ENCODE data around the gene B3GALT2.

B3GALT2 gene

DNA sequence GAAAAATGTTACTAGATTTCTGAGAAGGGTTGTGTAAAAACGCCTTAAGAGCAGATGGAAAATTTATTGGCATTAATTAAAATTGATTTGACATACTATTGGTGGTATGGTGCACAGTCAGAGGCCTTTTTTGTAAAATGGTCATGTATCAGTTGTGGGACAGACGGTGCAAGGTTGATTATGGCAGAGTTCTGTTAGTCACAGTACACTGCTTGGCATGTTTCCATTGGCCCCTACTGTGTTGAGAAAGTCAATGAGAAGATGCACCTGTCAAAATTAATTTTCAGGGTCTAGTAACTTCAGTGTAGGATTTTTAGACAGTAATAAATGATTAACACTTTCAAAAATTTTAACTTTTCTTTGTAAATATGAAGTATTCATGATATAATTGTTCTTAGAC lies 4.4 kb downstream of the B3GALT2 start:
- no peak for DNase-seq

DNA sequence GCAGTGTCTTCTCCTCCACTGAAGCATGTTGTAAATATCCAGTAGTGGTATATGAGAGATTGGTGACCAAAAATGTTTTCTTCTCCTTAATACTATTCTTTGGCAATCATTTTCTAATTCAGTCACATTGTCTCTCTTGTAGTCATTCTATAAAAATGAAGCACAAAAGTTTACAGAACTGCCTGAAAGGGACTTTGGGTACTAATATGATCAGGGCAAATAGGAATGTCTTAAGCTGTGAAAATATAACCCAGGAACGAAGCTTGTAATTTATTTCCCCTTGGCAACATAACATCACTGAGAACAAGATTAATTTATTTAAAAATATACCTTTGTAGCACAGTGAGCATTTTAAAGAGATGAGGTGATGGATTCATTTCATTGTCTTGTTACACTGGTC lies 4.9 kb downstream of the B3GALT2 start:
- no peak for DNase-seq

DNA sequence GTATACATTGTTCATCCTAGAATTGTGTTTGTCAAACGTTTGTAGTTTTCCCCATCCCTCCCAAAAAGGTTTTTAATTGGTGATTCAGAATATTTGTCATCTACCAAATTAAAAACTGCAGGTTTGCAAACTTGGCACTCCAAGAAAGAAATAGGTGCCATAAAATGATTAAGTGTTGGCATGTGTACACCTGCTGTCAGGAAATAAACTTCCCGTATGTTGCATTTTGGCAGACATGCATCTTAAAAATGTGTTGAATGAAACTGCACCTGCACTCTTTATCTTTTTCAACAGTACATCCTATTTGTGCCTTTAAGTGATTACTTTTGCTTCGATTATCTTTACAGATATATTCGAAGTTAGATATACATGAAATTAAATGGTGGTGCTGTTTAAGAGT lies 7.3 kb downstream of the B3GALT2 start:
- no peak for DNase-seq

DNA sequence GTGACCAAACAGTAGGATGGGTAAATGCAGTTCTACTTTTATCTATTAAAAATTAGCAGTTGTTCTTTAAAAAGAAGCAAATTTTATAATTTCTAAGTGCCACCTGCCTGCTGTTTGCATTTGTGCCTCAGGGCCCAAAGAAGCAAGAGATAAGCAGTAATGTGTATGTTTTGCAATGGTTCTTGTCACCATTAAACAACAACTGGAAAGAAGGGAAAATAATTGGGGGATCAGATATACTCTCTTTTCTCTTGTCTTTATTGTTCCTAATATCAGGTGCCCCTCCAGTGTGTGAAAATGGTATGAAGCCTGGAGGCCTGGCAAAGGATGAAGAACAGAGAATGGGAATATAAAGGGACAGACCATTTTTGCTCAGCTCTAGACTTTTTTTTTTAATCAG lies 9.6 kb downstream of the B3GALT2 start:
- no peak for DNase-seq

DNA sequence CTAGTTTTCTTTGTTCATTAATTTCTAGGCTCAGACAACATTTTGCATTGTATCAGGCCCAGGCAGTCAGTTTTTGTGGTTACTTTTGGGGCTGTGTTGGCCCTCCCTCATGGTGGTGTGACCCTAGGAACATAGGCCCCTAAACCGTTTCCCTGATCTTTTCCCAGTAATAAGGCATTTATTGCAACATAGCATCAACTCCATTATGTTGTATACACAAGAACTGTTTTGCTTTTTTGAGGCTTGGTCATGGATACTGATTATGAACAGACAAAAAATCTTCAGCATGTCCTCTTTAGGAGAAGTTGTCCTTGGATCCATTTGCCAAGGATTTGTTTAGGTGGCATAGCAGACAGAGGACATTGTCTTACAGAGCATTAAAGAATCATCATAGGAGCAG lies 10.3 kb downstream of the B3GALT2 start:
- no peak for DNase-seq

DNA sequence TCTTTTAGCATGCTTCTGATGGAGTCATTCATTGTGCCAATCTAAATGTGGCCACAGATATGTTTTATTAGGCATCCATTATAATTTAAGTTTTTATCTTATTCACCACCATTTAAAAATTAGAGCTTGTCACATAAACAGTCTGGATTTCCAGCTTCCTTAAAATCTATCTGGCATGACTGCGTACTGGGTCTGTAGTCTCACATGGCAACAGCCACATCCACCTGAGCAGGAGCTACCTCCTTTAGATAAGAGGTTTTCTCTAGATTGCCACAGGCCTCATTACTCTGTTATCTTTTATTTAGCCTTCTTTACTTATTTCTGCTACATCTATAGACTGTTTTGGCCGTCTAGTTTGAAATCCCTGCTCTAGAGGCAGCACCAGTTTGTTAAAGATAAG lies 29.1 kb downstream of the B3GALT2 start:
- no peak for DNase-seq

DNA sequence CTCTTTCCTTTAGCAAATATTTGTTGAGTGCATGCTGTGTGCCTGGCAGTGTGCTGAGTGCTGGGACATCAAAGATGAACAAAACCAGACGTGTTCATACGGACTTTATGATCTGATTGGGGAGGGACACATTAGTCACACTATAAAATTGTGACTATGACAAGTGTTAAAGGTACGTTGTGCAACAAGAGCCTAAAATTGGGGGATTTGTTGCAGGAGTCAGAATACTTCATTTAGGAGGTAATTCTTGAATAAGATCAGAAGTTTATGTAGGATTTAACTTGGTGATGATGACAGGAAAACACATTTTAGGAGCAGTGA lies 29.6 kb downstream of the B3GALT2 start:
- DNase-seq: no peak

DNA sequence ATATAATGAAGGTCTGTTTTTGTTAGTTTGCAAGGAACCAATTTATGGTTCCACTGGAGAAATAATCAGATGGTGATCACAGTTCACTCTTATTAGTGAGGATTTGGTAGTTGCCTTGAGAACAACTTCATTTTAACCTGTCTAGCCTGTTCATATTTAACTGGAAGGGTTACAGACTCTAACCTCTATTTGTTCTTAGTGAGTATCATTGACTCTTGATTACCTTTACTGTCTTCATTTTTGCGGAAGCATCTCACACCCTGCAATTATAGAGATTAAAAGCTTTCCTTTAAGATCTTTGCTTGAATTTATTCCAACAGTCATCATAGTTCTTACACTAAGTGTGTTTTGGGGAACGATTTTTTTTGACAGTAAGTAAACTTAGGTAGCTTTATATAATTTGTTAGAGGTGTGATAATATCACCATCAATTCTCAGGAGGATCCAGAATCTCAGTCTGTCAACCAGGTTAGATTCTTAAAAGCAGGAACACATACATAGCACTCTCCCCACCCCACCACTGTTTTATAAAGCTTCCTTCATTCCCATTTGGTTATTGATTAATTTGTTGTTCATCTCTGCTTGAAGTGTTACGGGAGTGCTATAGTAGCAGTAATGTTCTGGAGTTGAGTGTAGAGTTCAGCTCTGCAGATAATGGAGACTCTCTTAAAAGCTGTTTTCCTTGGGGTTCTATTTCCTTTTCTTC lies 30.1 kb downstream of the B3GALT2 start:
- DNase-seq: no peak

DNA sequence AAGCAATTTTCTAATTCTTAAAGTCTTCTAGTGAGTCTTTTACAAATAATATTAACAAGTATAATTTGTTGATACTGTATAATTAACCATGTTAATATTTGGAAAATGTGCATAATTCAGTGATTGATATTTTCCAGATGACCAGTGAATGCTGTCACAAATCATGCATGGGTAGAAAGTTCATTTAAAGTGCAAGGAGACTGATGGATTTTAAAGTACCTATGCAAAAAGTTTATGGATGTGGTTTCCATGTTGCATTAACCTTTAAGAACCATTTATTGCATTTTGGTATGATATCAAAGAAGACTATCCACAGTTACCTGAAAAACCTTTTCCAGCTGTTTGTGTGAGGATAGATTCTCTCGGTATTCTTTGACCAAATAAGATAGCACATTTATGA lies 41.4 kb downstream of the B3GALT2 start:
- DNase-seq: no peak

DNA sequence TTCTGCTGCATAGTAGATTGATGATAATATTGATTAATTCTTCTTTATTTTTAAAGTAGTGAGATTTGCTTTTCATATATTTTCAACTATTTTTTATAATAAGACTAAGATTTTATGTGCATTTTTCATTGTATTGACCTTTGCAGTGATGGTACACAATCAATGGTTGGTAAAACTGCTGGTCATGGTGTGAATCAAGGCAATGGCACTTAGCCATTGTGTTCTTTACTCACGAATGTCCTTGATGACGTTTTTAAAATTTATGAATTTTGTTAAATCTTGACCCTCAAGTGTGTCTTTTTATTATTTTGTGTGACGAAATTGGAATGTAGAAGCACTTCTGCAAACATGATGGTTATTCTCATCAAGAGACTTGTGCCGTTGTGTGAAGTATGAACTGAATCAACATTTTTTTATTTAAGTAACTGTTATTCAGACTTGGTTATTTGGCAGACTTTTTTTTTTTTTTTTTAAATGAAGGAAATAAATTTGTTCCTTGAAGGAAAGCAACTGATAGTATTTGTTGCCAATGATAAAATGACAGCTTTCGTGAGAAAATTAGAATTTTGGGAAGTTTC lies 42.0 kb downstream of the B3GALT2 start:
- no peak for DNase-seq

DNA sequence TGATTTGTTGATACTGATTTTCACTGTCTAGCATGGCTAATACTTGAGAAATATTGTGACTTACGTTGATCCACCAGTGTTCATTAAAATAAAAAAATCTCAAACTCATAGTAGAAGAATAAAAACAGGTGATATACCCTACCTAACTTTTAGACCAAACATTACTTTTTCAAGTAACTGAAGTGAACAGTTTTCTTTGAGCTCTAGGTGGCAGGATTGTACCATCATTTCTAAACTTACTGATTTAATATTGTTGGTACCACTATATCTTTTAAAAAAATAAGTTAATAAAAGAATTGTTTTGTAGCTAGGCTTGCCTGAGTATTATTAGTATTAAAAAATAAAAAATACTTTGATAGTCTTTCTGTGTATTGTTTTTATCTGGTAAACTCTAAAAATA lies 43.1 kb downstream of the B3GALT2 start:
- DNase-seq: no peak

DNA sequence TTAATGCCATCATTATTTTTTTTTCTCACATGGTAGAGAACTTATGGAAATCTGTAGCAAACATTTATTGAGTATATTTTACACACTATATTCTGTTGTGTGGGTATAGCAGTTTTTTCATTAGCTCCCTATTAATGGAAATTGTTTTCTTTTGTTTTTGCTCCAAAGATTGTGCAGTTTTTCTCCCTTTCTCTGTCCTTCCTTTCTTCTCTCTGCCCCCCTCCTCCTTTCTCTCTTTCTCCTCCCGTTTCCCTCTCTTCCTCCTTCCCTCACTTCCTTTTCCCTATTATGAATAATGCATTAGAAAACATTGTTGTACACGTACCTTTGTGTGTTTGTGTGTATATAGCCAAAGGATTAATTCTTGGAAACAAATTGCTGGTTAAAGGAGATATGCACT lies 44.0 kb downstream of the B3GALT2 start:
- no peak for DNase-seq

DNA sequence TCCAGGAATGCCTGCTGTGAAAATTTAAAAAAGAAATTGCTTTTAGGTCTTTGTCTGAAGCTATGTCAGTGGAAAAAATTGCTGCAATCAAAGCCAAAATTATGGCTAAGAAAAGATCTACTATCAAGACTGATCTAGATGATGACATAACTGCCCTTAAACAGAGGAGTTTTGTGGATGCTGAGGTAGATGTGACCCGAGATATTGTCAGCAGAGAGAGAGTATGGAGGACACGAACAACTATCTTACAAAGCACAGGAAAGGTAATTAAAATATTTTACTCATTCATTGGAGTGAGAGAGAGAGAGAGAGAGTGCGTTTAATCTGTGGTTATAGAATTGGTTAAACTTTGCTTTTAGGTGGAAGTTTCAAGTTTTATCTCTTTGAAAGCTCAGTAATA lies 44.6 kb downstream of the B3GALT2 start:
- DNase-seq: no peak

DNA sequence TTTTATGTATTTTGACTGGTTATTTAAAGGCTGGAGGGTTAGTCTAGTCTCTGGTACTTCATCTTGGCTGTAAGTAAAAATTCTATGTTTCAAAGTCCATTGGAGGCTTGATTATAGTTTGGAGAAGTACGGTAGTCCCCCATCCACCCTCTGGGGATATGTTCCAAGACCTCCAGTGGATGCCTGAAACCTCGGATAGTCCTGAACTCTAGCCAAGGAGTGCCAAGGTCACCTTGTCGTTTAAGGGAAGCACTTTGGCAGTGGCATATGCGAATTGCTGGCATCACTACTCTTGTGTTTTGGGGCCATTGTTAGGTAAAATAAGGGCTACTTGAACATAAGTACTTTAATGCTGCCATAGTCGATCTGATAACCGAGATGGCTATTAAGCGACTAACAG lies 46.2 kb downstream of the B3GALT2 start:
- no peak for DNase-seq

DNA sequence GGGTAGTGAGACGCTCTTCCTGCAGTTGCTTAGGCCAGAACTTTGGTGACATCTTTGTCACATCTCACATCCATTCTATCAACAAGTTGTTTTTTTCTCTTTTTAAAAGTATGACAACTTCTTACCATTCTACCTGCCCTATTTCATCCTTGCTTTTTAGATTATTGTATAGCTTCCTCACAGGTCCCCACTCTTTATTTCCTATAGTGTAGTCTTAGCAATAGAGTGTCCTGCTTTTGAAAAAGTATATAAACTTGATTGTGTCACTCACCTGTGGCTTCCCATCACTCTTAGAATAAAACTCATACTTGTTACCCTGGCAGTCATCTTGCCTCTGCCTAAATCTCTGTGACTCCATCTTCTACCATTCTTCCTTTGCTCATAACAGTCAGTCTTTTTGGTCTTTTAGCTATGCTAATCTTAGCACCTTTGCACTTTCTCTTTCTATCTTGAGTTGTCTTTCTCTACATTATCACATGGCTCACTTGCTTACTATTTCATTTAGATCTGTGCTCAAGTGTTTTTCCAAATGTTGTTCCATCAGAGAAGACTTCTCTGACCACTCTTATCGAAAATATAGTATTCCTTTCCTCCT lies 55.0 kb downstream of the B3GALT2 start:
- no peak for DNase-seq

Measured in activated CD4-positive, CD25-positive, alpha-beta regulatory T cell treated with anti-CD3 and anti-CD28 coated beads, Interleukin-2, amount 50 U/mL, for 72 hours (primary cell).